ENCODE data around the gene FAM53C. TPM values are rescaled to one million over a fixed set of nuclear protein-coding genes. Genes with fewer than 3 reads are reported as not detected.
A peak's percentile ranks its signal among the peaks of the same experiment; 100 is the strongest.

The FAM53C gene
- total RNA-seq, 2 experiments from 2014 or later: 22.8 to 25.9 TPM

DNA sequence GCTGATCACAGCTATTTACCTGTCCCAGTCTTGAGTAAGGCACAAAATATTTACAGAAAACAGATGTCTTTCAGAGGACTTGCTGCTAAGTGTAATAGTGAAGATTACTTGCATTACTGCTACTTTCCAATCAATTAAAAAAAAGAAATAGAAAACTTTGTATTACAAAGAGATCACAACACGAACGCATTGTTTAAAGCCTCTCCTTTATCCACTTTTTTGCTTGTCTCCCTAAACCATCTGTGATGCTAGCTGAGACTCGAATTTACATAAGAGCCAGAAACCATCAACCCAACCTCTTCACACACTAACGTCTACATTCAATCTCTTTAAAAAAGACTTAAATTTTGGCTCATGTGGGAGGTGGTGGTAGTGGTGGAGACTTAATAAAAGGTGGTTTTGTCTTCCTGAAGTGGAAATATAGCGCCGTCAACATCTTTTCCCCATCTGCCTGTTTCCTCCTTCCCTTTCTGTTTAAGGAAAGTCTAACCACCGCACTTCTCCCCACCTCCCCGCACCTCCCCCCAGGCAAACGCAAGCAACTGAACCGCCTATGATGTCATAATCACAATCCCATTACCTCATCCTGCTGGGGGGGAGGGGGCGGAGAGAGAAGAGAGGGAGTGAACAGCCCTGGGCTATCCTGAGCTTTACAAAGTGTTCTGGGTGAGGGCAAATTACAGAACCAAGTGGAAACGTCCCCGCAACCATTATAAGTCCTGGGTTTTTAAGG is 948 bp upstream of the FAM53C start:
- Mint-ChIP-seq H3K9me3 (ENCODE audit: low read depth) (no peaks in the 10 kb centered on the region), H3K27me3 (no peaks in the 10 kb centered on the region), H3K4me1 (peaks cover 40% of the 10 kb centered on the region), H3K36me3 (ENCODE audit: low read depth) (peaks cover 10% of the 10 kb centered on the region), H3K27ac (peak overlapping the region; percentile 97), H3K4me3 (peak overlapping the region; percentile 84)
- peak; percentile 86 for DNase-seq
- POLR2A ChIA-PET: interaction anchor here (0.6 to 3.6 kb wide), 5 partner anchors 16 to 206 kb away, joined by 3 to 73 read pairs (median 9); partner anchors contain the start of genes BRD8, ETF1, KDM3B and KIF20A
- CTCF ChIA-PET: interaction anchor here (14.1 kb wide), 1 partner anchor 14 kb away, joined by 308 read pairs; the partner anchor contains the start of gene KDM3B
- ATAC-seq: peak; percentile 18
- intact Hi-C loops (cut with DNase I, micrococcal nuclease): loop anchor here (1.0 to 10.0 kb wide), 8 partner anchors 125 to 583 kb away; partner anchors contain the start of genes HNRNPA0 (in 2 of the 2), KIF20A (in 2 of the 2), BRD8 (in 1 of the 2) and CDC23 (in 1 of the 2)

DNA sequence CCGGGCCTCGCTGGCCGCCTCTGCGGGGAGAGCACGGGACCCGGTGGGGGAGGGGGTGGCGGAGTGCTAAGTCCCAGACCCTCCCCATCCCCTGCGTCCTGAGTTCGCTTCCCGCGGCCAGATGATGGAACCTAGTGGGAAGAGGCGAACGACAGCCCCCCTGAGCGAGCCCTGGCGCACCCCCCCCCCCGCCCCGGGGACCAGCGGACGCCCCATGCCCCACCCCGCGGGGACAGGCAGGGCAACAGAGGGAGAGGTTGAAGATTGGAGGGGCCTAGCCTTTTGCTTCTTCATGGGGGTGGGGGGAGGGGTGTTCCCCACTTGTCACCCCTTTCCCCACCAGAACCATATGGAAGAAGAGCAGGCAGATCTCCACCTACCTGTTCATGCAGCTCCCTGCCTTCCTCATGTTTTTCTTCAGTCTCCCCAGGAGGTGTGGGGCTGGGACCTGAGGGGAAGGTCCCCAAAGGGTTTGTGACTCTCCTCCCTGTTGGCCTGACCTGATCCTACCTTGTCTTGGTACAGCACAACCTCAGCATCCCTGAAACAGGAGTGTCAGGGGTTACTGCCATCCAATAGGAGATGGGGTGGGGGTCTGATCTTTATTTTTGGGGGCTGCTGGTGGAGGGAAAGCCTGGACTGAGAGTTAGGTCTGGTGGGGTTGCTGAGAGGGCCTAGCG is 485 bp downstream of the FAM53C start:
- peaks cover 38% of the 10 kb centered on the region for H3K4me1 Mint-ChIP-seq
- H3K9me3 Mint-ChIP-seq (ENCODE audit: low read depth): no peaks in the 10 kb centered on the region
- H3K36me3 Mint-ChIP-seq (ENCODE audit: low read depth): peaks cover 12% of the 10 kb centered on the region
- DNase-seq (no peak), ATAC-seq (peak; percentile 8)
- ChIA-PET POLR2A (interaction anchor here (1.1 to 3.6 kb wide), 7 partner anchors 9 to 205 kb away, joined by 3 to 73 read pairs (median 9); partner anchors contain the start of genes BRD8, EGR1, ETF1 and KDM3B), CTCF (interaction anchor here (0.6 to 14.1 kb wide), 3 partner anchors 11 to 157 kb away, joined by 3 to 308 read pairs (median 3); partner anchors contain the start of gene KDM3B)
- peak overlapping the region; percentile 80 for H3K27ac Mint-ChIP-seq
- H3K4me3 Mint-ChIP-seq: peak overlapping the region; percentile 84
- intact Hi-C loops (cut with DNase I, micrococcal nuclease): loop anchor here (1.0 to 10.0 kb wide), 8 partner anchors 14 to 584 kb away; partner anchors contain the start of genes CDC23 (in 2 of the 2), KDM3B (in 2 of the 2), ETF1 (in 1 of the 2) and FAM13B (in 1 of the 2)
- H3K27me3 Mint-ChIP-seq: no peaks in the 10 kb centered on the region

DNA sequence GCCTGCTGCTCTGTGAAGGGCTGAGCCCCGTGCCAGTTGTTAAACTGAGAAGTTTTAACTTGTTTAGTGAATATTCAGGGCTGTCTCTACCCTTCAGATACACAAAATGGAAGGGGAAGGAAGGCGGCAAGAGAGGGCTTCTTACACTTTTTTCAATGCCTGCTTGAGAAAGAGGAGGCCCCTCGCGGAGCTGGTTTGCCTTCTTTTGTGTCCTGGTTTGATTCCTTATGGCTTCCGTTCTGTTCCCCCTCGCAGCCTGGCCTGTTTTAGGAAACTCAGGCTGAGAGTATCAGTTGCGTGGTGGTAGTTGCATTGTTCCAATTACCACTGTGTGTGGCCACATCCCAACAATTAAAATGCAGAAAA is 1.0 kb downstream of the FAM53C start:
- Mint-ChIP-seq H3K27ac (peak overlapping the region; percentile 80), H3K4me1 (peaks cover 38% of the 10 kb centered on the region), H3K4me3 (peak overlapping the region; percentile 84), H3K27me3 (no peaks in the 10 kb centered on the region), H3K9me3 (ENCODE audit: low read depth) (no peaks in the 10 kb centered on the region), H3K36me3 (ENCODE audit: low read depth) (peaks cover 15% of the 10 kb centered on the region)
- CTCF ChIA-PET: interaction anchor here (14.1 kb wide), 1 partner anchor 12 kb away, joined by 308 read pairs; the partner anchor contains the start of gene KDM3B
- POLR2A ChIA-PET: interaction anchor here (0.6 to 3.6 kb wide), 7 partner anchors 8 to 160 kb away, joined by 3 to 73 read pairs (median 4); partner anchors contain the start of genes CDC25C, KDM3B and KIF20A
- no peak for ATAC-seq
- intact Hi-C loops (cut with DNase I, micrococcal nuclease): loop anchor here in 1 of 2 experiments (2.0 to 10.0 kb wide), 4 partner anchors 14 to 584 kb away; partner anchors contain the start of genes CDC23, FAM13B, HNRNPA0 and KDM3B
- peak; percentile 16 for DNase-seq

DNA sequence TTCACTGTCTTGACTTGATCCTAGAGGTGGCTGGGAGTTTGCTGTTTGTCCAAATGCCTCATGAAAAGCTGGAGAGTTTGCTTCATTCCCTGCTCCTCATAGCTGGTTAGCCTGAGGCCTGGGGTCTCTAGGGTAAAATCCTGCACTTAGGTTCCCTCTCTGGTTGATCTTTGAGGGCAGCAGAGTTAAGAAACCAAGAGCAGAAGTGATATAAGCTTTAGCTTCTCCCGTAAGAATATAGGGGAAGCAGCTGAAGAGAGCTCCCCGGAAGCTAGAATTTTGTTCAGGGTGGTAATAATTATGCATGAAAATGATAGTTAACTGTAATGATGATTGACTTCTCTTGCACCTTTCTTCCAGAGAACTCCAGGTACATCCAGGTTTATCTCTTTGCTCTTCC is 1.4 kb downstream of the FAM53C start:
- POLR2A ChIA-PET: interaction anchor here (0.6 to 3.6 kb wide), 8 partner anchors 8 to 160 kb away, joined by 3 to 73 read pairs (median 4); partner anchors contain the start of genes CDC25C, KDM3B and KIF20A
- H3K36me3 Mint-ChIP-seq (ENCODE audit: low read depth): peaks cover 18% of the 10 kb centered on the region
- intact Hi-C loops (cut with DNase I, micrococcal nuclease): loop anchor here in 1 of 2 experiments (2.0 to 10.0 kb wide), 4 partner anchors 13 to 585 kb away; partner anchors contain the start of genes CDC23, FAM13B, HNRNPA0 and KDM3B
- H3K27ac Mint-ChIP-seq: peak overlapping the region; percentile 80
- H3K27me3 Mint-ChIP-seq: no peaks in the 10 kb centered on the region
- H3K4me3 Mint-ChIP-seq: peak overlapping the region; percentile 84
- peaks cover 38% of the 10 kb centered on the region for H3K4me1 Mint-ChIP-seq
- no peaks in the 10 kb centered on the region for H3K9me3 Mint-ChIP-seq (ENCODE audit: low read depth)
- CTCF ChIA-PET: interaction anchor here (0.6 to 14.1 kb wide), 3 partner anchors 11 to 262 kb away, joined by 3 to 308 read pairs (median 3); partner anchors contain the start of gene KDM3B
- DNase-seq (no peak), ATAC-seq (no peak)

DNA sequence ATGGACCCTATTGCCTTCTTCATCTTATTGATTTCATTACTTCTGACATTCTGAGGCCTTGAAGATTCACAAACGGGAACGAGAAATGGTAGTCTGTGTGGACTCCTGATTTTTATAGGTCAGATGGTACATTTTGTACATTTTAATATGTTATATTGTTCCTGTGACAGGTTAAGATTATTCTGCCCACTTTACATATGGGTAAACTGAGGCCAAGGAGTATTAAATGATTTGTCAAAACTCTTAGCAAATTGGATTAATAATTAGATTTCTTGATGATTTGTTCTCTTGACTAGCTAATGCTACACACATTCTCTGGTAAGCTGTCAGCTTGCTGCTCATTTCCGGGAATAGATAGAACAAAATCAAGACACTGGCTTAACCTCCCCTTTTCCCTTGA is 1.9 kb downstream of the FAM53C start:
- H3K27me3 Mint-ChIP-seq: no peaks in the 10 kb centered on the region
- ChIA-PET POLR2A (interaction anchor here (0.6 to 3.6 kb wide), 9 partner anchors 7 to 161 kb away, joined by 3 to 73 read pairs (median 5); partner anchors contain the start of genes CDC25C, KDM3B and KIF20A), CTCF (interaction anchor here (0.6 to 14.1 kb wide), 4 partner anchors 11 to 261 kb away, joined by 3 to 308 read pairs (median 3); partner anchors contain the start of gene KDM3B)
- DNase-seq (no peak), ATAC-seq (no peak)
- peaks cover 34% of the 10 kb centered on the region for H3K4me1 Mint-ChIP-seq
- H3K9me3 Mint-ChIP-seq (ENCODE audit: low read depth): no peaks in the 10 kb centered on the region
- H3K4me3 Mint-ChIP-seq: peak overlapping the region; percentile 84
- H3K27ac Mint-ChIP-seq: no peak overlapping the region
- peaks cover 22% of the 10 kb centered on the region for H3K36me3 Mint-ChIP-seq (ENCODE audit: low read depth)
- intact Hi-C loops (cut with DNase I, micrococcal nuclease): no loop called here

DNA sequence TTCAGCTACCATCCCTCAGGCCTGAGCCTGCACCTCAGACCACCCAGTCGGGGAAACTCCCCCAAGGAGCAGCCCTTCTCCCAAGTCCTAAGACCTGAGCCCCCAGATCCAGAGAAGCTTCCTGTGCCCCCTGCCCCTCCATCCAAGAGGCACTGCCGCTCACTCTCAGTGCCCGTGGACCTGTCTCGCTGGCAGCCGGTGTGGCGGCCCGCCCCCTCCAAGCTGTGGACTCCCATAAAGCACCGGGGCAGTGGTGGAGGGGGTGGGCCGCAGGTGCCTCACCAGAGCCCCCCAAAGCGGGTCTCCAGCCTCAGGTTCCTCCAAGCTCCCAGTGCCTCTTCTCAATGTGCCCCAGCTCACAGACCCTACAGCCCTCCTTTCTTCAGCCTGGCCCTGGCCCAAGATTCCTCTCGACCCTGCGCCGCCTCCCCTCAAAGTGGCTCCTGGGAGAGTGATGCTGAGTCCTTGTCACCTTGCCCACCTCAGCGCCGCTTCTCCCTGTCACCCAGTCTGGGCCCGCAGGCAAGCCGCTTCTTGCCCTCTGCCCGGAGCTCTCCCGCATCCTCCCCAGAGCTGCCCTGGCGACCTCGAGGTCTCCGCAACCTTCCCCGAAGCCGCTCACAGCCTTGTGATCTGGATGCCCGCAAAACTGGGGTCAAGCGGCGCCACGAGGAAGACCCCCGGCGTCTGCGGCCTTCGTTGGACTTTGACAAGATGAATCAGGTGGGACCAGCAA is 7.0 kb downstream of the FAM53C start:
- ChIA-PET CTCF (no interaction called here), POLR2A (interaction anchor here (0.5 to 1.4 kb wide), 2 partner anchors 14 to 595 kb away, joined by 3 to 6 read pairs; partner anchors contain the start of gene CDC25C)
- ATAC-seq: no peak
- no peak overlapping the region for H3K27ac Mint-ChIP-seq
- no peak for DNase-seq
- no peaks in the 10 kb centered on the region for H3K9me3 Mint-ChIP-seq (ENCODE audit: low read depth)
- H3K27me3 Mint-ChIP-seq: no peaks in the 10 kb centered on the region
- intact Hi-C loops (cut with DNase I, micrococcal nuclease): no loop called here
- peaks cover 13% of the 10 kb centered on the region for H3K4me1 Mint-ChIP-seq
- no peak overlapping the region for H3K4me3 Mint-ChIP-seq
- H3K36me3 Mint-ChIP-seq (ENCODE audit: low read depth): peaks cover 47% of the 10 kb centered on the region

DNA sequence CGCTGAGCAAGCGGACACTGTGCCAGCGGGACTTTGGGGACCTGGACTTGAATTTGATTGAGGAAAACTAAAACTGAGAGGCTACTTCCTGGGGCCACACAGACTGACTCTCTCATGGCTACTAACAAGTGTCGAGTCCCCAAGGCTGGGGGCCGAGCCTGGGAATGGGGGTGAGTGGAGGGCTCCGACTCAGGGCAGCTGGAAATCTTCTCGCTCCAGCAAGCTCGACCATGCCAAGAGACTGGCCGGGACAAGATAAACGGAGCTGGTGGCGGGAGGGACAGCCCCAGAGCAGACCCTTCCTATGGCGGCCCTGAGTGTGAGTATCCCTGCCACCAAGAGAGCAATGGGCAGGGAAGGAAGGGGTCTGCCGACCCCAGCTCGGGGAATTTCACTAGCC is 8.8 kb downstream of the FAM53C start:
- Mint-ChIP-seq H3K9me3 (ENCODE audit: low read depth) (peaks cover 6% of the 10 kb centered on the region), H3K4me1 (peaks cover 9% of the 10 kb centered on the region), H3K4me3 (no peak overlapping the region), H3K27me3 (no peaks in the 10 kb centered on the region), H3K27ac (no peak overlapping the region), H3K36me3 (ENCODE audit: low read depth) (peaks cover 47% of the 10 kb centered on the region)
- ATAC-seq: no peak
- CTCF ChIA-PET: interaction anchor here (9.0 kb wide), 1 partner anchor 9 kb away, joined by 308 read pairs; the partner anchor contains the start of genes CDC25C and FAM53C
- POLR2A ChIA-PET: interaction anchor here (1.4 kb wide), 1 partner anchor 8 kb away, joined by 9 read pairs; the partner anchor contains the start of gene FAM53C
- no peak for DNase-seq
- intact Hi-C loops (cut with DNase I, micrococcal nuclease): no loop called here

DNA sequence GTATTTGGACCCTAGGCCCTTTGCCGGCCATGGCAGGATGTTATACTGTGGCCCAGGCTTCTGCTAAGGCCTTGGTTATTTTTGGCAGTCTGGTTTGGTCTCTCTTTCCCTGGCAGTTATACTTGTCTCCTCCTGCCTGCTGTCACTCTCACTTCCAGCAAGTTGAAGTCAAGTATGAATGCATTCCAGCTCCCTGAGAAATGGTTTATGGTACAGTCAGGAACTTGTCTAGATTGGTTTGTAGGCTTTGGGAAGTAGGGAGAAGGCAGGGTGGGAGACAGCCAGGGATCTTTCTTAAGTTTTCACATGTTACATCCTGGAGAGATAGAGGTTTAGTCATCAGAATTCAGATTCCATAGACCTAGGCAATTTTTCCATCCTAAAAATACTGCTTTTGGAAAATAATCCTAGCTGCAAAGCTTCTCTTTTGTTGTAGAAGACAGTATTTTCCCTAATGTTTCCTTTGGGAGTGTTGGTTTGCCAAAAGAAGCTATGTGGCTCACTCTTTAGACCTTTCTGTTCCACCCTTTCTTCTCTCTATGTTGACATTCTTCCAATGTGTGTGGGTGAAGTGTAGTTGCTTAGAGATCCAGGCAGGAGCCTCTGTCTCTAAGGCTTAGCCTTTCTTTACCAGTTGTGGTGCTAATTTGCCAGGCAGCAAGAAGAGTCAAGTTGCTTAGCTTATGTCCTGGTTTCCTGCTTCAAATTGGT is 11.9 kb downstream of the FAM53C start:
- H3K27ac Mint-ChIP-seq: peak overlapping the region; percentile 44
- H3K27me3 Mint-ChIP-seq: no peaks in the 10 kb centered on the region
- intact Hi-C loops (cut with DNase I, micrococcal nuclease): loop anchor here in 1 of 2 experiments (5.0 to 10.0 kb wide), 3 partner anchors 845 to 1765 kb away; partner anchors contain the start of genes MATR3, PURA and SIL1
- CTCF ChIA-PET: interaction anchor here (0.6 to 9.0 kb wide), 5 partner anchors 8 to 182 kb away, joined by 3 to 308 read pairs (median 3); partner anchors contain the start of genes CDC23, CDC25C and FAM53C
- no peak for ATAC-seq
- no peak overlapping the region for H3K4me3 Mint-ChIP-seq
- H3K4me1 Mint-ChIP-seq: peaks cover 28% of the 10 kb centered on the region
- DNase-seq: no peak
- H3K9me3 Mint-ChIP-seq (ENCODE audit: low read depth): peaks cover 10% of the 10 kb centered on the region
- POLR2A ChIA-PET: interaction anchor here (0.6 to 1.9 kb wide), 3 partner anchors 11 to 135 kb away, joined by 3 to 16 read pairs (median 7); partner anchors contain the start of gene FAM53C
- peaks cover 40% of the 10 kb centered on the region for H3K36me3 Mint-ChIP-seq (ENCODE audit: low read depth)

DNA sequence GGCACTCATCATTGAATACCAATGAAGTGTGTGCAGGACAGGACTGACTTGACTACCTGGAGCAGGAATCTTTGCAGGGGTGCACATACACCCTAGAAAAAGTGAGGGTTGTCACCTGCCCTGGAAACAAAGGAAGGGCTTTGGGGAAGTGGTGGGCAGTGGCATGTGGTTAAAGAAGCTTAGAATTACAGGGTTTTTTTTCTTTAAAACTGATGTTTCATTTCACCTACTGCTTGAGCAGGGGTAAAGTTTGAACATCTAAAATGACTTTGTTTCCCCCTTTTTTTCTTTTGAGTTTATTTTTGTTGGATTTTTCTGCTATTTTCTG is 12.5 kb downstream of the FAM53C start:
- H3K4me1 Mint-ChIP-seq: peaks cover 33% of the 10 kb centered on the region
- H3K36me3 Mint-ChIP-seq (ENCODE audit: low read depth): peaks cover 35% of the 10 kb centered on the region
- H3K4me3 Mint-ChIP-seq: no peak overlapping the region
- ChIA-PET CTCF (interaction anchor here (0.7 to 9.0 kb wide), 2 partner anchors 13 to 38 kb away, joined by 3 to 308 read pairs; partner anchors contain the start of genes CDC25C and FAM53C), POLR2A (interaction anchor here (0.6 to 1.9 kb wide), 2 partner anchors 12 to 28 kb away, joined by 7 to 16 read pairs; partner anchors contain the start of gene FAM53C)
- peaks cover 10% of the 10 kb centered on the region for H3K9me3 Mint-ChIP-seq (ENCODE audit: low read depth)
- no peak for ATAC-seq
- H3K27me3 Mint-ChIP-seq: no peaks in the 10 kb centered on the region
- intact Hi-C loops (cut with DNase I, micrococcal nuclease): loop anchor here in 1 of 2 experiments (5.0 to 10.0 kb wide), 3 partner anchors 844 to 1764 kb away; partner anchors contain the start of genes MATR3, PURA and SIL1
- DNase-seq: no peak
- peak overlapping the region; percentile 44 for H3K27ac Mint-ChIP-seq

All from activated CD4-positive, alpha-beta T cell treated with anti-CD3 and anti-CD28 coated beads for 36 hours (primary cell).